CD14-positive monocyte (primary cell): ENCODE measurements around the gene FHOD3. TPM values are rescaled to one million over a fixed set of nuclear protein-coding genes. Genes with fewer than 3 reads are reported as not detected.

Source experiments
- DNase-seq, 3 donors: peaks; one replicate each; pipeline ENCODE4 v3.0.0-alpha.2; 2011 to 2022
- H2AFZ ChIP-seq: 2 replicates; pipeline ENCODE4 v1.6.0; 2012; ENCODE audit warnings: mild to moderate bottlenecking, low read depth, low read length, inconsistent platforms; ENCODE audit not compliant: insufficient read depth, poor library complexity, severe bottlenecking
- H3K27ac ChIP-seq, 2 donors: 1 replicate in 1 of 2; 2 replicates in 1 of 2; pipeline ENCODE4 v1.5.1; 2012 to 2013; ENCODE audit warnings: low read length in 2 of 2, control low read depth in 1 of 2, inconsistent platforms in 1 of 2, low read depth in 1 of 2, mild to moderate bottlenecking in 1 of 2
- H3K27me3 ChIP-seq, 2 donors: one replicate each; pipeline versions ENCODE4 v1.6.0 to v1.6.1; 2011 to 2013; ENCODE audit warnings: low read length in 2 of 2; ENCODE audit not compliant: control insufficient read depth in 2 of 2, insufficient read depth in 2 of 2
- H3K36me3 ChIP-seq, 2 donors: replicated peaks in 1 of 2; 1 replicate in 1 of 2; 2 replicates in 1 of 2; pipeline versions ENCODE4 v1.5.1 to v1.6.1; 2012 to 2013; ENCODE audit warnings: low read length in 2 of 2, control low read depth in 1 of 2, inconsistent platforms in 1 of 2, mild to moderate bottlenecking in 1 of 2; ENCODE audit not compliant: insufficient read depth in 2 of 2, control insufficient read depth in 1 of 2
- H3K4me1 ChIP-seq, 2 donors: 1 replicate in 1 of 2; 2 replicates in 1 of 2; pipeline versions ENCODE4 v1.5.1 to v1.6.1; 2012 to 2013; ENCODE audit warnings: low read length in 2 of 2, control low read depth in 1 of 2, inconsistent platforms in 1 of 2, mild to moderate bottlenecking in 1 of 2, moderate library complexity in 1 of 2; ENCODE audit not compliant: insufficient read depth in 2 of 2, control insufficient read depth in 1 of 2
- H3K4me2 ChIP-seq: replicated peaks from 2 replicates; pipeline ENCODE3; 2012; ENCODE audit warnings: low read length, moderate library complexity, mild to moderate bottlenecking; ENCODE audit not compliant: poor library complexity, severe bottlenecking; ENCODE audit errors: extremely low read depth
- H3K4me3 ChIP-seq, 3 experiments: fragments of 200-600 bp in 1 of 3; sonication (generic) in 1 of 3; replicated peaks in 1 of 3; 1 replicate in 2 of 3; 2 replicates in 1 of 3; pipeline ENCODE4 v1.5.1; 2011 to 2013; ENCODE audit warnings: low read length in 3 of 3, mild to moderate bottlenecking in 3 of 3, control low read depth in 2 of 3, low read depth in 2 of 3, inconsistent platforms in 1 of 3, moderate library complexity in 1 of 3
- H3K79me2 ChIP-seq: 2 replicates; pipeline ENCODE4 v1.6.0; 2012; ENCODE audit warnings: mild to moderate bottlenecking, control low read depth, inconsistent platforms, low read length, moderate library complexity; ENCODE audit not compliant: insufficient read depth
- H3K9ac ChIP-seq: 2 replicates; pipeline ENCODE4 v1.6.0; 2017; ENCODE audit warnings: low read length, mild to moderate bottlenecking; ENCODE audit not compliant: insufficient read depth, poor library complexity, severe bottlenecking
- H3K9me3 ChIP-seq, 2 donors: replicated peaks in 1 of 2; 1 replicate in 1 of 2; 2 replicates in 1 of 2; pipeline versions ENCODE4 v1.5.1 to v1.6.1; 2012 to 2013; ENCODE audit warnings: low read length in 2 of 2, control low read depth in 1 of 2; ENCODE audit not compliant: control insufficient read depth in 1 of 2, insufficient read depth in 1 of 2
- H4K20me1 ChIP-seq: 2 replicates; pipeline ENCODE4 v1.6.0; 2012; ENCODE audit warnings: mild to moderate bottlenecking, low read length, control low read depth, moderate library complexity; ENCODE audit not compliant: insufficient read depth
- H3K27ac Mint-ChIP-seq, 7 donors: one replicate each; pipeline ENCODE4 v1.8.0; 2020; ENCODE audit warnings: mild to moderate bottlenecking in 7 of 7, mixed read lengths in 7 of 7, moderate library complexity in 6 of 7, inconsistent platforms in 2 of 7
- H3K27me3 Mint-ChIP-seq, 3 donors: one replicate each; pipeline ENCODE4 v1.8.0; 2021 to 2022; ENCODE audit warnings: low read depth in 3 of 3, mild to moderate bottlenecking in 3 of 3, mixed read lengths in 3 of 3, moderate library complexity in 3 of 3, inconsistent platforms in 1 of 3
- H3K36me3 Mint-ChIP-seq, 2 donors: one replicate each; pipeline ENCODE4 v1.8.0; 2020; ENCODE audit warnings: mixed read lengths in 2 of 2, inconsistent platforms in 1 of 2, mild to moderate bottlenecking in 1 of 2
- H3K4me1 Mint-ChIP-seq: one replicate; pipeline ENCODE4 v1.8.0; 2020; ENCODE audit warnings: mild to moderate bottlenecking, mixed read lengths
- H3K4me3 Mint-ChIP-seq, 2 donors: one replicate each; pipeline ENCODE4 v1.8.0; 2020; ENCODE audit warnings: mild to moderate bottlenecking in 2 of 2, mixed read lengths in 2 of 2, moderate library complexity in 1 of 2
- H3K9me3 Mint-ChIP-seq, 7 donors: one replicate each; pipeline ENCODE4 v1.8.0; 2020 to 2022; ENCODE audit warnings: mixed read lengths in 7 of 7, mild to moderate bottlenecking in 6 of 7, moderate library complexity in 6 of 7, inconsistent platforms in 2 of 7
- CTCF ChIP-seq: fragments of 200-600 bp; IDR thresholded peaks from one replicate; pipeline ENCODE4 v1.8.0; 2022; ENCODE audit warnings: antibody characterized with exemption, mild to moderate bottlenecking
- WGBS: methylation state at CpG from one replicate; pipeline ENCODE4 v1.1.5; 2013; ENCODE audit warnings: missing lambda C conversion rate; ENCODE audit not compliant: insufficient coverage; 5-methylcytosine and 5-hydroxymethylcytosine counted together
- intact Hi-C, 2 donors: fragments of 100-400 bp; cut with micrococcal nuclease; formaldehyde crosslinking; loops; one replicate each; pipeline versions ENCODE4 v1.15.0 to v1.15.1; 2023
- polyA plus RNA-seq, 3 donors: library from polyadenylated mRNA; depleted of rRNA in 1 of 3; unstranded in 2 of 3; stranded (reverse) in 1 of 3; fragments of 300-500 nt in 2 of 3; fragments of >200 nt in 1 of 3; fragmentation: Illumina TruSeq in 2 of 3; gene quantifications; 1 replicate in 2 of 3; 2 replicates in 1 of 3; pipeline ENCODE4 v1.2.3, GENCODE V29; 2012 to 2021

Gene FHOD3
- polyA plus RNA-seq, 3 donors: not detected

GRCh38 chr18:36401462-36401861 is 103.9 kb downstream of the FHOD3 start:
- peaks cover 3 to 4% of the 10 kb centered on the region in 2 donors for H3K9me3 ChIP-seq
- H3K36me3 ChIP-seq: no peaks in the 10 kb centered on the region
- intact Hi-C loops: no loop called here
- H3K4me3 ChIP-seq: no peak overlapping the region
- H2AFZ ChIP-seq: no peak overlapping the region
- no peaks in the 10 kb centered on the region for H3K4me1 Mint-ChIP-seq
- no peak overlapping the region for H3K4me2 ChIP-seq
- H3K27ac ChIP-seq: no peak overlapping the region
- WGBS: no CpG with 5 or more reads among the region's 2 CpGs
- H3K27ac Mint-ChIP-seq: no peak overlapping the region
- no peaks in the 10 kb centered on the region for H4K20me1 ChIP-seq
- no peaks in the 10 kb centered on the region for H3K36me3 Mint-ChIP-seq
- TF ChIP-seq CTCF: no peak
- no peaks in the 10 kb centered on the region for H3K27me3 ChIP-seq
- H3K4me1 ChIP-seq: no peaks in the 10 kb centered on the region
- peaks cover 4 to 8% (median 4%) of the 10 kb centered on the region in 3 donors for H3K27me3 Mint-ChIP-seq
- H3K79me2 ChIP-seq: no peaks in the 10 kb centered on the region
- no peak overlapping the region for H3K9ac ChIP-seq
- peaks cover 0 to 14% (median 4%) of the 10 kb centered on the region in 7 donors for H3K9me3 Mint-ChIP-seq
- no peak for DNase-seq
- no peak overlapping the region for H3K4me3 Mint-ChIP-seq

GRCh38 chr18:36402765-36403396 is 105.4 kb downstream of the FHOD3 start:
- Histone ChIP-seq H3K4me3 (no peak overlapping the region), H3K4me1 (no peaks in the 10 kb centered on the region), H2AFZ (no peak overlapping the region), H4K20me1 (no peaks in the 10 kb centered on the region), H3K9ac (no peak overlapping the region), H3K79me2 (no peaks in the 10 kb centered on the region), H3K9me3 (peaks cover 3 to 4% of the 10 kb centered on the region in 2 donors), H3K36me3 (no peaks in the 10 kb centered on the region), H3K27me3 (no peaks in the 10 kb centered on the region), H3K4me2 (no peak overlapping the region), H3K27ac (no peak overlapping the region)
- no peak for DNase-seq
- no peaks in the 10 kb centered on the region for H3K36me3 Mint-ChIP-seq
- intact Hi-C loops: no loop called here
- H3K4me3 Mint-ChIP-seq: no peak overlapping the region
- TF ChIP-seq CTCF: no peak
- H3K4me1 Mint-ChIP-seq: no peaks in the 10 kb centered on the region
- 87% methylated on average over 5 of the region's 8 CpGs for WGBS
- peaks cover 0 to 8% (median 4%) of the 10 kb centered on the region in 3 donors for H3K27me3 Mint-ChIP-seq
- H3K27ac Mint-ChIP-seq: no peak overlapping the region
- H3K9me3 Mint-ChIP-seq: peaks cover 0 to 5% (median 2%) of the 10 kb centered on the region in 7 donors
